ENCODE data around the gene OR8S1.

Gene OR8S1

GRCh38 chr12:48557919-48558318 is 32.5 kb downstream of the OR8S1 start:
- no peak for DNase-seq

- DNase-seq, result no peak
Measured at GRCh38 chr12:48567731-48568130, 42.3 kb downstream of the OR8S1 start.

GRCh38 chr12:48569946-48570345 is 44.5 kb downstream of the OR8S1 start, which contains the start of gene LALBA:
LALBA (minus strand) TSS chr12:48570046; CDS start chr12:48570020, 26 bp downstream.
- DNase-seq, result no peak

GRCh38 chr12:48572326-48572725 is 46.9 kb downstream of the OR8S1 start:
- no peak for DNase-seq
